ENCODE results near the gene MCF2L2. TPM values are rescaled to one million over a fixed set of nuclear protein-coding genes. Genes with fewer than 3 reads are reported as not detected.
A peak's percentile ranks its signal among the peaks of the same experiment; 100 is the strongest.

MCF2L2 gene
- total and polyA plus RNA-seq, 2 donors from 2014 or later = 0.32 to 1.7 TPM

DNA sequence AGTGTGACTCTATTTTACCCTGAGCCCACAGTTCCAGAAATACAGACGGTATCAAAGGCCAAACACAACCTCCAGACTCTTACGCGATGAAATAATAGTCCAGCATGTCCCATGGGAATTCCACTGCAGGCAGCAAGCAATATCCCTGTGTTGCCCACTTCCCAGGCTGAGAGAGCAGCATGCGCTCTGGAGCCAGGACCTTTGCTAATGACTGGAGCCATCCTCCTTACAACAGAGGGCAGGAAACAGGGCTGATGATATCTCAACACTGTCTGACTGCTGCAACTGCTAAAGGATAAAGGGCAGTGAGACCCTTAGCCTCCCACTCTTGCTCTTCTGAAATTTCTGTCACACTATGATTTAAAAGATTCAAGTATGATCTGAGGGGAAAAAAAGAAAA is 34.8 kb downstream of the MCF2L2 start:
- Histone ChIP-seq H3K4me3 (ENCODE audit: low read length in 3 of 3) (peak overlapping the region in 1 of 3 donors; percentile 7), H3K9me3 (ENCODE audit: control insufficient read depth in 2 of 3, insufficient read depth in 1 of 3, low read length in 3 of 3) (no peaks in the 10 kb centered on the region), H3K27me3 (ENCODE audit: control insufficient read depth, insufficient read depth, low read length) (no peaks in the 10 kb centered on the region), H3K27ac (ENCODE audit: low read depth in 2 of 2, low read length in 2 of 2) (no peak overlapping the region), H3K36me3 (ENCODE audit: control insufficient read depth in 2 of 3, insufficient read depth in 3 of 3, low read length in 3 of 3) (no peaks in the 10 kb centered on the region), H3K4me1 (ENCODE audit: control insufficient read depth in 2 of 3, insufficient read depth in 2 of 3, low read depth in 1 of 3, low read length in 3 of 3) (peaks cover 0 to 14% (median 0%) of the 10 kb centered on the region in 3 donors), H3K9ac (ENCODE audit: low read length in 3 of 3) (no peak overlapping the region)
- intact Hi-C loops (cut with DNase I) = no loop called here
- TF ChIP-seq, protein P1, sequence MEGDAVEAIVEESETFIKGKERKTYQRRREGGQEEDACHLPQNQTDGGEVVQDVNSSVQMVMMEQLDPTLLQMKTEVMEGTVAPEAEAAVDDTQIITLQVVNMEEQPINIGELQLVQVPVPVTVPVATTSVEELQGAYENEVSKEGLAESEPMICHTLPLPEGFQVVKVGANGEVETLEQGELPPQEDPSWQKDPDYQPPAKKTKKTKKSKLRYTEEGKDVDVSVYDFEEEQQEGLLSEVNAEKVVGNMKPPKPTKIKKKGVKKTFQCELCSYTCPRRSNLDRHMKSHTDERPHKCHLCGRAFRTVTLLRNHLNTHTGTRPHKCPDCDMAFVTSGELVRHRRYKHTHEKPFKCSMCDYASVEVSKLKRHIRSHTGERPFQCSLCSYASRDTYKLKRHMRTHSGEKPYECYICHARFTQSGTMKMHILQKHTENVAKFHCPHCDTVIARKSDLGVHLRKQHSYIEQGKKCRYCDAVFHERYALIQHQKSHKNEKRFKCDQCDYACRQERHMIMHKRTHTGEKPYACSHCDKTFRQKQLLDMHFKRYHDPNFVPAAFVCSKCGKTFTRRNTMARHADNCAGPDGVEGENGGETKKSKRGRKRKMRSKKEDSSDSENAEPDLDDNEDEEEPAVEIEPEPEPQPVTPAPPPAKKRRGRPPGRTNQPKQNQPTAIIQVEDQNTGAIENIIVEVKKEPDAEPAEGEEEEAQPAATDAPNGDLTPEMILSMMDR (IDR thresholded peaks at IDR 0.05; ENCODE audit: borderline replicate concordance, extremely low read depth, insufficient read depth) = no peak
- DNase-seq = no peak
- FAIRE-seq = no peak

DNA sequence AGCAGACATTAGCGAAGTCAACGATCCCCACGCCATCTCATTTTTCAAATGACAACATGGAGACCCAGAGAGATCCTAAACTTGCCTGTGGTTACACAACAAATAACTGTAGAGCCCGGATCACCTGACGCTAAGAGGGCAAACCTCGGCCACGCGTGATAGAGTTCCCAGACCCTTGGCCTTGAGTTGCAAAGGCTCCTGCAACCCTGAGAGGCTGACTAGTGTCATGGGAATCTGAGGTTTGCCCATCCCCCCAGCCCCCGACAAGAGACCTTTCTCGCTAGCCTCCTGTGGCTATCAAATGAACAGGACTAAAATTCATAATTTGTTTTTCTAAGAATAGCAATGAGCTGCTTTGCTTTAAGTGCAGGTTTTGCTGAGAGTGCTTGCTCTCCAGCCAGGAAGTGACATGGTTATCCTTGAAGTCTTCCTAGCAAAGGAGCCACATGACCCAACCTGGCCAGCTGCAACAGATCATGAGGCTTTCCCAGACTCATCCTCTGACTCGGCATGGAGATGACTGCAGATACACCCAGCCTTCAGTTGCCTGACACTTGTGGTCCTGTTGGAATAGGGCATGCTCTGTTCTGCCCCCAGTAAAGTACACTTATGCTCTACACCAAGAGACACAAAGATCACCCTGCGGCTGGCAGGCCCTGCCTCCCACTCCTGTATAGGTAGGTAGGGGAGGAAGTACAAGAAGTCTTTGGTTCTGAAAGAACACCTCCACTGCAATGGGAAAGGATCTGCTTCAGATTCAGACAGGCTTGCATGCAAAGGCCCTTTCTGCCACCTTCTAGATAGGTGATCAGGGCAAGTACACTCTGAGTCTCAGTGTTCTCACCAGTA is 36.0 kb downstream of the MCF2L2 start:
- TF ChIP-seq, protein P1 (IDR thresholded peaks at IDR 0.05; ENCODE audit: borderline replicate concordance, extremely low read depth, insufficient read depth) = no peak
- DNase-seq = peak in 4 of 5 donors; percentile 40 to 57 (median 48)
- intact Hi-C loops (cut with DNase I) = no loop called here
- no peak overlapping the region for H3K27ac ChIP-seq (ENCODE audit: low read depth in 2 of 2, low read length in 2 of 2)
- H3K9me3 ChIP-seq (ENCODE audit: control insufficient read depth in 2 of 3, insufficient read depth in 1 of 3, low read length in 3 of 3) = no peaks in the 10 kb centered on the region
- no peak for FAIRE-seq
- no peak overlapping the region for H3K4me3 ChIP-seq (ENCODE audit: low read length in 3 of 3)
- no peaks in the 10 kb centered on the region for H3K27me3 ChIP-seq (ENCODE audit: control insufficient read depth, insufficient read depth, low read length)
- H3K36me3 ChIP-seq (ENCODE audit: control insufficient read depth in 2 of 3, insufficient read depth in 3 of 3, low read length in 3 of 3) = no peaks in the 10 kb centered on the region
- no peak overlapping the region for H3K9ac ChIP-seq (ENCODE audit: low read length in 3 of 3)
- H3K4me1 ChIP-seq (ENCODE audit: control insufficient read depth in 2 of 3, insufficient read depth in 2 of 3, low read depth in 1 of 3, low read length in 3 of 3) = peaks cover 0 to 14% (median 0%) of the 10 kb centered on the region in 3 donors

DNA sequence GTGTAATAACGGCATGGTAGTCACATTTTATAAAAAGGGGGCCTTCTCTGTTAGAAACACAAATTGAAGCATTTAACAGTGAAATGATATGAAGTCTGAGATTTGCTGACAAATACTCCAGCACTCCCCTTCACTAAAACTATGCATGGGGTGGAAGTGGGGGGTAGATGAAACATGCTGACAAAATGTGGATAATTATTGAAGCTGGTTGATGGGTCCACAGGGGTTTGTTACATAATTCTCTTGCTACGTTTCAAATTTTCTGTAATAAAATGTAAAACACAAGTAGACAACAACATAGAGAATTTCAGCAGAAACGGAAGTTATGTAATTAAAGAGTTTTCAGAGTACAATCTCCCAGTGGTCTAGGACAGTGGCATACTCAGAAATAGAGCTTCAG is 37.0 kb downstream of the MCF2L2 start:
- no peaks in the 10 kb centered on the region for H3K9me3 ChIP-seq (ENCODE audit: control insufficient read depth in 2 of 3, insufficient read depth in 1 of 3, low read length in 3 of 3)
- FAIRE-seq (no peak), DNase-seq (no peak)
- H3K36me3 ChIP-seq (ENCODE audit: control insufficient read depth in 2 of 3, insufficient read depth in 3 of 3, low read length in 3 of 3) = no peaks in the 10 kb centered on the region
- no peak overlapping the region for H3K27ac ChIP-seq (ENCODE audit: low read depth in 2 of 2, low read length in 2 of 2)
- no peak overlapping the region for H3K4me3 ChIP-seq (ENCODE audit: low read length in 3 of 3)
- no peaks in the 10 kb centered on the region for H3K27me3 ChIP-seq (ENCODE audit: control insufficient read depth, insufficient read depth, low read length)
- intact Hi-C loops (cut with DNase I) = no loop called here
- no peak overlapping the region for H3K9ac ChIP-seq (ENCODE audit: low read length in 3 of 3)
- TF ChIP-seq, protein P1 (IDR thresholded peaks at IDR 0.05; ENCODE audit: borderline replicate concordance, extremely low read depth, insufficient read depth) = no peak
- peaks cover 0 to 14% (median 0%) of the 10 kb centered on the region in 3 donors for H3K4me1 ChIP-seq (ENCODE audit: control insufficient read depth in 2 of 3, insufficient read depth in 2 of 3, low read depth in 1 of 3, low read length in 3 of 3)

All from kidney (tissue), 14 donors.